ENCODE data around the gene PCYOX1L. TPM values are rescaled to one million over a fixed set of nuclear protein-coding genes. Genes with fewer than 3 reads are reported as not detected.
A peak's percentile ranks its signal among the peaks of the same experiment; 100 is the strongest.

The PCYOX1L gene
- total and polyA plus RNA-seq, 9 of the 15 experiments (the other 6 are each of a cell fraction or from before 2014, with no cell fraction given): 2.3 to 17.9 (median 6.0) TPM

DNA sequence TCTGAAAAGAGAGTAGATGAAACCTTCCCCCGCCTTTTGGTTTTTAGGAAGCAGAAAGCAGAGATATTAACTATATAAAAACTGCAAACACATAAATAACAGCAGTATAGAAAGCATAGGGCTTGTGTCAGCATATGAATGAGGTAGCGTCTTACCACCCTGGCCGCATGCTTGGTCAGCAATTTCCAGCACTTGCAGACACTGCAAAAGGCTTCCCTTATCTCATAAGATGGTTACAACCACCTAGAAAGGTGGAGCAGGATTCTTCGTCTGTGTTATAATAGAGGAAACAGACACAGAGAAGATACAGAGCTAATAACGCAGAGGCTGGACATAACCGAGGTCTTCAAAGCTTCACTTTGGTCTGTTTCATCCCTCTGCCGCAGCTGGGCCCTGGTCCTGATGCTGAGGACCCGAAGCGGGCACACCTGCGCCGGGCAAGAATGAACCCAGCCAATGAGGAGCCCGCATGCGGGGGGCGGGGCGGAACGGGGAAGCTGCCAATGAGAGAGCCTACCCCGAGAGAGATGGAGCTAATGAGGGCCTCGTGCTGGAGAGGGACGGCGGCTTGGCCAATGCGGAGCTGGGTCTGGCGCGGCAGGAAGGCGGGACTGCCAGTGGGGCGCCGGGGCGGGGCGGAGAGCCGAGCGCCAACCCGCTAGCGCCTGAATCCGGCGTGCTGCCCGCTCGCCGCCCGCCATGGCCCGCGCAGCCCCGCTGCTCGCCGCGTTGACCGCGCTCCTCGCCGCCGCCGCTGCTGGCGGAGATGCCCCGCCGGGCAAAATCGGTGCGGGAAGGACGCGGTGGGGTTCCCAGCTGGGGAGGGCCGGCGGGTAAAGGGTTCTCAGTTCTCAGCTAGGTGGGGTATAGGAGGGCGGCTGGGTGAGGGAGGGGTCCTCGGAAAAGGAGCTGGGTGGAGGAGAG is at the start of gene PCYOX1L (continued):
- TF ChIP-seq RCOR1 (IDR thresholded peaks at IDR 0.05; ENCODE audit: borderline replicate concordance in 1 of 2, low read depth in 2 of 2, low read length in 2 of 2) (peak in 1 of 2 experiments; percentile 20; a peak in 1 of 4 replicates), MAZ (CRISPR knock-in tag; conservative IDR thresholded peaks at IDR 0.05 in 1 of 2, IDR thresholded peaks at IDR 0.05 in 1 of 2) (peak; percentile 46 to 73; a peak in 3 of 4 replicates), DPF2 (IDR thresholded peaks at IDR 0.05) (peak; percentile 45), KDM2B (CRISPR knock-in tag; IDR thresholded peaks at IDR 0.05) (0 out of 2 replicates have a peak, but pooled peaks have one; percentile 68), ZEB2 (IDR thresholded peaks at IDR 0.05) (peak; percentile 84), C11orf30 (IDR thresholded peaks at IDR 0.05; ENCODE audit: low read depth) (peak; percentile 99), BHLHE40 (IDR thresholded peaks at IDR 0.05; ENCODE audit: low read length) (peak; percentile 70), L3MBTL2 (IDR thresholded peaks at IDR 0.05) (peak; percentile 80), ZFP1 (CRISPR knock-in tag; IDR thresholded peaks at IDR 0.05) (no peak), MAFK (IDR thresholded peaks at IDR 0.05; ENCODE audit: low read length) (peak; percentile 99), SRF (CRISPR knock-in tag; IDR thresholded peaks at IDR 0.05) (peak in 1 of 2 experiments; percentile 40; a peak in 1 of 4 replicates), FOXJ2 (tag; IDR thresholded peaks at IDR 0.05) (peak; percentile 52; the same call in 1 of the 2 replicates)
- TF ChIP-seq, protein P1, sequence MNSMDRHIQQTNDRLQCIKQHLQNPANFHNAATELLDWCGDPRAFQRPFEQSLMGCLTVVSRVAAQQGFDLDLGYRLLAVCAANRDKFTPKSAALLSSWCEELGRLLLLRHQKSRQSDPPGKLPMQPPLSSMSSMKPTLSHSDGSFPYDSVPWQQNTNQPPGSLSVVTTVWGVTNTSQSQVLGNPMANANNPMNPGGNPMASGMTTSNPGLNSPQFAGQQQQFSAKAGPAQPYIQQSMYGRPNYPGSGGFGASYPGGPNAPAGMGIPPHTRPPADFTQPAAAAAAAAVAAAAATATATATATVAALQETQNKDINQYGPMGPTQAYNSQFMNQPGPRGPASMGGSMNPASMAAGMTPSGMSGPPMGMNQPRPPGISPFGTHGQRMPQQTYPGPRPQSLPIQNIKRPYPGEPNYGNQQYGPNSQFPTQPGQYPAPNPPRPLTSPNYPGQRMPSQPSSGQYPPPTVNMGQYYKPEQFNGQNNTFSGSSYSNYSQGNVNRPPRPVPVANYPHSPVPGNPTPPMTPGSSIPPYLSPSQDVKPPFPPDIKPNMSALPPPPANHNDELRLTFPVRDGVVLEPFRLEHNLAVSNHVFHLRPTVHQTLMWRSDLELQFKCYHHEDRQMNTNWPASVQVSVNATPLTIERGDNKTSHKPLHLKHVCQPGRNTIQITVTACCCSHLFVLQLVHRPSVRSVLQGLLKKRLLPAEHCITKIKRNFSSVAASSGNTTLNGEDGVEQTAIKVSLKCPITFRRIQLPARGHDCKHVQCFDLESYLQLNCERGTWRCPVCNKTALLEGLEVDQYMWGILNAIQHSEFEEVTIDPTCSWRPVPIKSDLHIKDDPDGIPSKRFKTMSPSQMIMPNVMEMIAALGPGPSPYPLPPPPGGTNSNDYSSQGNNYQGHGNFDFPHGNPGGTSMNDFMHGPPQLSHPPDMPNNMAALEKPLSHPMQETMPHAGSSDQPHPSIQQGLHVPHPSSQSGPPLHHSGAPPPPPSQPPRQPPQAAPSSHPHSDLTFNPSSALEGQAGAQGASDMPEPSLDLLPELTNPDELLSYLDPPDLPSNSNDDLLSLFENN (IDR thresholded peaks at IDR 0.05; ENCODE audit: low read depth in 2 of 2, low read length in 2 of 2): no peak
- TF ChIP-seq, protein P2, sequence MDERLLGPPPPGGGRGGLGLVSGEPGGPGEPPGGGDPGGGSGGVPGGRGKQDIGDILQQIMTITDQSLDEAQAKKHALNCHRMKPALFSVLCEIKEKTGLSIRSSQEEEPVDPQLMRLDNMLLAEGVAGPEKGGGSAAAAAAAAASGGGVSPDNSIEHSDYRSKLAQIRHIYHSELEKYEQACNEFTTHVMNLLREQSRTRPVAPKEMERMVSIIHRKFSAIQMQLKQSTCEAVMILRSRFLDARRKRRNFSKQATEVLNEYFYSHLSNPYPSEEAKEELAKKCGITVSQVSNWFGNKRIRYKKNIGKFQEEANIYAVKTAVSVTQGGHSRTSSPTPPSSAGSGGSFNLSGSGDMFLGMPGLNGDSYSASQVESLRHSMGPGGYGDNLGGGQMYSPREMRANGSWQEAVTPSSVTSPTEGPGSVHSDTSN (CRISPR knock-in tag; IDR thresholded peaks at IDR 0.05; ENCODE audit: low read depth): peak; percentile 53
- TF ChIP-seq, protein P2 (tag; conservative IDR thresholded peaks at IDR 0.05; ENCODE audit: low read depth): peak; percentile 72

Data from K562 (cell line).